GM18951 (cell line): ENCODE data around the gene ITPK1.

Experiments
- POLR2A ChIP-seq: IDR thresholded peaks from 4 replicates; pipeline ENCODE4 v1.6.1; 2011; ENCODE audit warnings: mild to moderate bottlenecking; ENCODE audit not compliant: insufficient read length, insufficient read depth; ENCODE audit errors: extremely low read depth
- in situ Hi-C: fragments of 300-500 bp; cut with MboI; formaldehyde crosslinking; loops from one replicate; pipeline ENCODE4 v1.12.0; 2022; ENCODE audit warnings: low sequenced_read_pairs, mixed read lengths, inconsistent platforms; ENCODE audit not compliant: unreplicated experiment

The ITPK1 gene

DNA sequence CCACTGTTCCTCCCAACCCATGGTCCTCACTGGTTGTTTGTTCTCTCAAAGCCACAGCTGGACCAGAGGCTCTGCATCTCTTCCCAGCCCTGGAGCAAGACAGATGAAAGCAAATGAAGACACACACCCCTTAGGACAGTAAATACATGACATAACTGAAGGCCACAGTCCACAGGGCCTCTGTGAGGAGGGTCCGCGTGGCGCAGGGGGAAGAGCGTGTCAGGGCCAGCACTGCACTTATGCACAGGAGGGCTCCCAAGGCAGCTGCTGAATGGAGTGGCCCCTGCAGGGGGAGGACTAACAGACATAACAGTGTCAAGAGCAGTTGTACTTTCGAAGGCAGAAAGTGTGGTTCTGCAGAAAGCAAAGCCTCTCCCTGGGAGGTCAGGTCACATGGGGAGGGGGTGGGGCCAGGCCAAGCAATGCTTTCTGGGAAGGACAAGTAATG is 112.8 kb downstream of the ITPK1 start:
- in situ Hi-C loops: no loop called here
- TF ChIP-seq POLR2A: no peak

DNA sequence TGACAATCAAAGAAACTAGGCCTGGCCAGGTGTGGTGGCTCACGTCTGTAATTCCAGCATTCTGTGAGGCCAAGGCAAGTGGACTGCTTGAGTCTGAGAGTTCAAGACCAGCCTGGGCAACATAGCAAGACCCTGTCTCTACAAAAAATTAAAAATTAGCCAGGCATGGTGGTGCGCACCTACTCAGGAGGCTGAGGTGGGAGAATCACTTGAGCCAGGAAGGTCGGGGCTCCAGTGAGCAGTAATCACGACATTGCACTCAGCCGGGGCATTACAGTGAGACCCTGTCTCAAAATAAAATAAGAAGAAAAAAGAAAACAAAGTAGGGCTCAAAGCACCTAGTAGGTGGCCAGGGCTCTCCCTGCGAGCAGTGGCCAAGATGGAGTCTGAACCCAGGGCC is 113.7 kb downstream of the ITPK1 start:
- no peak for TF ChIP-seq POLR2A
- in situ Hi-C loops: no loop called here

GRCh38 chr14:92998946-92999345 is 116.8 kb downstream of the ITPK1 start:
- in situ Hi-C loops: no loop called here
- no peak for TF ChIP-seq POLR2A

DNA sequence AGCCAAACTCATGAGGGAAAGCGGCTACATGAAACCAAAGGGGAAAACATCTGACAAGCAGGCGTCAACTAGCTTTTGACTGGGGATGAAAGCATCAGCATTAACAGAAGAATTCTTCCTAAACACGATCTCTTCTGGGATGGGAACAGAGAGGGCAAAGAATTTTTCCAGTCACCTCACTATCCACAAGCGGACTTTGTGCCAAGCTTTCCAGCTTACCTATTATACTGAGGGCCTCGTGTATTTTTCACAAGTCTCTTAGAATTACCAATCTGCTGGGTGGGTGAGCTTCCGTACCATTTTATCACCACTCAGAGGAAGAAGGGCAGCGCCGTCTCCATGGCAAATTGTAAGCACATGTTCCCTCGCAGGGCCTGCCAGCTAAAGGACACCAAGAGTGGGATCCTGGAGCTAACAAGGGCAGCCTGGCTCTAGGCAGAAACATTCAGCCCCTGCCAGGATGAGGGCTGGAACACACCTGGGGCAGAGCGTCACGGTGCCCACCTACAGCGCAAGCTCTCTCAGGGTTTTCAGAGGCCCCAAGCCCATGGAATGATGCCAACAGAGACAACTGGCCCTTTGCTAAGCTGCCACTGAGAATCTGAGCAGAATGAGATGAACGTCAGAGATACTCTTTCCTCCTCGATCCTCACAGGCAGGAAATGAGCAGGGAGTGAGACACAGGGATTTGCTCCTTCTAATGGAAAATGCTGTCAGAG is 118.2 kb downstream of the ITPK1 start:
- TF ChIP-seq POLR2A: no peak
- in situ Hi-C loops: no loop called here

DNA sequence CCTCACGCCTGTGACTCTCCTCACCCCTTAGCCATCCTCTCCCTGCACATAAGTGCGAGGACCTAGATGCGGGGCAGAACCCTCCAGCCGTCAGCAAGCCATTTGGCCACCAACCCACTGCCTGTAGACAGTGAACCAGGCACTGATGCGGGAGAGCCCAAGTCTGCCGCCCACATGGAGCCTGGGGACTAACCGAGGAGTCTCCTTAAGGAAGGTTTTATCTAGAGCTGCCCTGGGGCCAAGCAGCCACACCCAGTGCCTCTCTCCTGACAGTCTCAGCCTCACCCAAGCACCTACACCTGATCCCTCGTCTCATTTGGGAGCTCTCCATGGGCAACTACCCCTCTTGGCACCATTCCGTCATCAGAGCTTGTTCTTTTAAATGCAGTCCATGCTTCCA is 120.1 kb downstream of the ITPK1 start:
- in situ Hi-C loops: no loop called here
- no peak for TF ChIP-seq POLR2A

DNA sequence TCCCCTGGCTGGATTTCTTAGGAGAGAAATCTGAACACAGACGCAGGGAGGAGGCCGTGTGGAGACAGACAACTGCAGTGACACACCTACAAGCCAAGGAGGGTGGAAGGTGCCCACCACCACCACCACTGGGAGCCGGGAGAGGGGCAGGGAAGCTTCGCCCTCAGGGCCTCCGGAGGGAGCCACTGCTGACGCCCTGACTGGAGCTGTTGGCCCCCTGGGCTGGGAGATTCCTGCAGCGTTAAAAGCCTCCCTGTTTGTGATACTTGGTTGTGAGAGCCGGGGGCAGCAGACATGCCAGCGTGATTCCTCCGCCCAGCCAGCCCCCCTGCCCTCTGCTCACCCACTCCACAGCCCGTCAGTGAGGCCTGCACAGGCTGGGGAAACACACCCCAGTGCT is 120.8 kb downstream of the ITPK1 start:
- TF ChIP-seq POLR2A: no peak
- in situ Hi-C loops: no loop called here

DNA sequence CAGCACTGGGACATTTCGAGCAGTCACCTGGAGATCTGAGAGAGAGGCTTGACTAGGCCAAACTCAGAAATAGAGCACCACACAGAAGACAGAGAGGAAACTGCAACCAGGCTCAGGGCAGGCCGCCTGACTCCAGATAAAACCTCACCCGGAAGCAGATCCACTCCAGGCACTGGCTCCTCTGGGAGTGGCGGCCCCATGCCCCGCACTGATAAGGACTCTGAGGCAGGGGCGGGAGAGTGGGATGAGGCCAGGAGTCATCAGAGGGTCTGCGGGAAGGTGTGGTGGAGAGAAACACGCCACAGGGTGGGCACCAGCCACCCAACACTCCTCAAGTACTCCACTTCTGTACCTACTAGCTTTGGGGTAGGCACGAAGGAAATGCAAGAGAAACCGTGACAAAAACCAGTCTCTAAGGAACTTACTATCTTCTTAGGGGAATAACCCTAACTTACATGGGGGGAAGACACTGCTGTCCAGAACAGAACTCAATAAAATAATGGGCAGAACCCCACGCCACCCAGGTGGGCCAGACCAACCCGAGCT is 121.5 kb downstream of the ITPK1 start:
- no peak for TF ChIP-seq POLR2A
- in situ Hi-C loops: no loop called here

- no peak for TF ChIP-seq POLR2A
- in situ Hi-C loops: no loop called here
Observed at GRCh38 chr14:92993302-92993701, 122.4 kb downstream of the ITPK1 start.

DNA sequence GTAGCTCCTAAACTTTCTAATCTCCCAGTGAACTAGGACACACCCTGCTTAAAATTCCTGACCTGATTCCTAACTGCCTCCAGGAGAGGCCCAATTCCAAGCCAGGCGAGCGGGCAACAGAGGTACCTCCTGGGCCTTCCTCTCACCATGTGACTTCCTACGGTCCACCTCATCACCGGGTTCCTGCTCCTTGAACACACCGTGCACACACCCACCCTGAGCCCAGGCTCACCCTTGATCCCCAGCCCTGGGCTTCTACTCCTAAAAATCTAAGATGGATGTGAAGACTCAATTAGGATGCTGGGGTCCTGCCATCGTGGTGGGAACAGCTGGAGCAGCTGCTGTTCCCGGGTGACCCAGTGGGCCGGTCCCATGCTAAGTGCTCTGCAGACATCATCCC is 124.2 kb downstream of the ITPK1 start:
- no peak for TF ChIP-seq POLR2A
- in situ Hi-C loops: no loop called here

DNA sequence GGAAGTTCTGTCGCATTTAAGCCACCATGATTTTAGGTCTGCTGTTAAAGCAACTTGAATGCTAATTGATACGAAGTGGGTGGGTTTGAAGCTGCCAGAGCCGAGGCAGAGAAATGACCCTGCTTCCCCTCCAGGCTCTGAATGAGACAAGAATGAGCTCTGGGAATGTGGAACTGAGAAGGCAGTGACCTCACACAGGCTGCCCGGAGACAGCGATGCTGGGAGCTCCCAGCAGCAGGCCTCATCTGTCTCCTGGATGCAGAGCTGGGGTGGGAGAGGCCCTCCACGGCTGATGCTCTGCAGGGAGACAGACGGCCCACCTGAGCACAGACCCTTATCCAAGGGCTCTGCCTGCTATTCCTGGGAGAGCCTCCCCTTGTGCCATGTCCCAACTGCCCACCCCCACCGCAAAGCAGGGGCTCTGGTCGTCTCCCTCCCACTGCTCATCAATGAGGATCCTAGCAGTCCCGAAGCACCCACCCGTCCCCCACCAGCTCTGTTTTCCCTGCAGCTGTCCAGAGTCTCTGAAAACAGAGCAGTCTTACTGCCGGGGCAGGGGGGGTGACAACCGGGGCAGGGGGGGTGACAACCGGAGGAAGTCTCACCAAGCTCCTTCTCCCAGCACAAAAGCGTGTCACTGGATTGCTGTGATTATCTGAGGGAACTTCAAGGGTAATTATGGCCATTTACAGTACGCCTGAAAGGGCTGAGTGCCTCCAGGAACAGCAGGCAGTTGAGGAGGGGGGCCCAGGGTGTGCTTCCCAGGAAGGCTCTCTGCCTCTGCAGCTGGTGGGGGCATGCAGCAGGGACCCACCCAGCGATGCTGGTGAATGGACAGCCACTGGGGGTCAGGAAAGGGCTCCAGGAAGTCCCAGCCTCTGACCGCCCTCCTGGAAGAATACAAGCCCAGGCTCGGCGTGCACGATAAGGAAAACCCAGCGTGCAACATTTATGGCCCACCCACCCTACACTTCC is 125.0 kb downstream of the ITPK1 start:
- in situ Hi-C loops: no loop called here
- no peak for TF ChIP-seq POLR2A

- no peak for TF ChIP-seq POLR2A
Observed at GRCh38 chr14:92988786-92989755, 126.7 kb downstream of the ITPK1 start.

GRCh38 chr14:92987713-92988510 is 127.8 kb downstream of the ITPK1 start:
- in situ Hi-C loops: no loop called here
- no peak for TF ChIP-seq POLR2A

More at GRCh38 chr14:92988786-92989755, 126.7 kb downstream of the ITPK1 start:
- in situ Hi-C loops: no loop called here
